Activated CD8-positive, alpha-beta memory T cell treated with anti-CD3 and anti-CD28 coated beads, Interleukin-2, amount 50 U/mL, for 1 hour (primary cell): ENCODE results near the gene PCGF2.

Experiments used
- DNase-seq: peaks from one replicate; pipeline ENCODE4 v3.0.0-alpha.2; 2020; ENCODE audit errors: extremely low read depth

PCGF2 gene

DNA sequence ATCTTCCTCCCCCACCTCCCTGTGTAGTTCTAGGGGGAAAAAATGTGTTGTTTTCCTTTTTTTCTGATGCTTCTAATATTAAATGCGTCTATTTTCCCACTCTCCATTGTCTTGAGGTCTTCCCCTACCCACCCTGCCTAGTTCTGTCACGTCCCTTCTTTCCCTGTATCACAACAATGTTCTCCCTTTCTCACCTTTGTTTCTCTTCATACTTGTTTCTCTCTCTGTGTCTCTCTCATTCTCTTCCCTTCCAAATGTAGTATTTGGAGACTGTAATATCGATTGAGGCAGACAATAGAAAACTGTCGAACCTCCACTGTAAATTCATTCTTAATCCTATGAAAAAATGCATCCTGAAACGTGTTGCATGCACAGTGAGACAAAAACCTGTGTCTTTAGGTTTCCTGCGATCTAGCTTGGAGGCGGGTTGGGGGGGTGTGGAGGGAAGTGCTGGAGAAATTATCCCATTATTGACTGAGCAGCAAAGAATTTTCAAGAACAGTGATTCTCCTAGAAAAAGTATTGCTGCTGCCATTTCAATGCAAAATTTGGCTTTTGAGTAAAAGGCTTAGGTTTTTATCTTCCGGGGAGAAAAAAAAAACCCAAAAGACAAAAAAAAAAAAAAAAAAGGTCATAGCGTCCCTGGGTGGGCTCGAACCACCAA is 3.1 kb upstream of the PCGF2 start:
- DNase-seq: no peak

DNA sequence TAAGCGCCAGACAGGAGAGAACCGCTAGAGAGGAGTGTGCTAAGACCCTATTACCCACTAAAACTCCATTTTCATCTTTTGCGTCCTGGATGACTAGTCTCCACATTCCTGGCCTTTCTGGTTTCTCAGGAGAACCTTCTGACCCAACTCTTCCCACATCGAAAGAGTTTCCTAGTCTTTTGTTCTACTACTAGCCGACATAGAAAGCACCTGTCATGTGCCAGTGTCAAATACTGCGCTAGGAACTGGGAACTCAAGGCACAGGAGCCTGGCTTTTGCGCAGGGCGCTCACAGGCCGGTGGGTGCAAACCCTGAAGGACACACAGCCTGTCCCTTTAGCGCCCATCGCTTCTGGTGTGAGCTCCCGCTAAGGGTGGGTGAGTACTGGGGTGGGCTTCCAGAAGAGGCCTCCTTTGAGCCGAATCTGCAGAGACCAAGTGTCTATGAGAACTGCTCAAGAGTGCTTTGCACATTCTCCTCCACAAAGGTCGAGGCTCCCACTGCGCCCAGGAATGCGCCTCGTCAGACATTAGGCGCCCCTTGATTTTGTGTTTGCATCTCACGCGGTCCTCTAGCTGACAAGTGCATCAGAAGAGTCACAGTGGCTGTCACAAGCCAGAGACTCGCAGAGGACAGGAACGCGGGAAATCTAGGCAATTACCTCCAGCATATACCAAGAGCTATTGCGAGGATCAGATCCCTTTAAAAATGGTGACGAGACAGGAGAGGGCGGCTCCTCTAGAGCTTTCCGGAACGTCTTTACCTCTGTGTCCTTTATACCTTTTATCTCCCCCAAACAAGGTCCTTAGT is 2.4 kb upstream of the PCGF2 start:
- DNase-seq: no peak

DNA sequence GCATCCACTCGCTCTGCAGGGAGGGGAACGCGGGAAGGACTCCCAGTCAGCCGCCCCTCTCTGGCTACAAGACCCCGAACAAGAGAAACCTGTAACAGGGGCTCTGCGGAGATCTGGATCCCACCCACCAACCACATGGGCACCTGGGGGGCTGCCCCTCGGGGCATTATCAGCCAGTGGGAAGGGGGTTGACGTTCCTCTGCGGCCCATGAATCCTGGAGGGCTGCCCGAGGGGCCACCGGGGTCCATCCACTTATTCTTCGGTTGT is 1.8 kb upstream of the PCGF2 start:
- no peak for DNase-seq

DNA sequence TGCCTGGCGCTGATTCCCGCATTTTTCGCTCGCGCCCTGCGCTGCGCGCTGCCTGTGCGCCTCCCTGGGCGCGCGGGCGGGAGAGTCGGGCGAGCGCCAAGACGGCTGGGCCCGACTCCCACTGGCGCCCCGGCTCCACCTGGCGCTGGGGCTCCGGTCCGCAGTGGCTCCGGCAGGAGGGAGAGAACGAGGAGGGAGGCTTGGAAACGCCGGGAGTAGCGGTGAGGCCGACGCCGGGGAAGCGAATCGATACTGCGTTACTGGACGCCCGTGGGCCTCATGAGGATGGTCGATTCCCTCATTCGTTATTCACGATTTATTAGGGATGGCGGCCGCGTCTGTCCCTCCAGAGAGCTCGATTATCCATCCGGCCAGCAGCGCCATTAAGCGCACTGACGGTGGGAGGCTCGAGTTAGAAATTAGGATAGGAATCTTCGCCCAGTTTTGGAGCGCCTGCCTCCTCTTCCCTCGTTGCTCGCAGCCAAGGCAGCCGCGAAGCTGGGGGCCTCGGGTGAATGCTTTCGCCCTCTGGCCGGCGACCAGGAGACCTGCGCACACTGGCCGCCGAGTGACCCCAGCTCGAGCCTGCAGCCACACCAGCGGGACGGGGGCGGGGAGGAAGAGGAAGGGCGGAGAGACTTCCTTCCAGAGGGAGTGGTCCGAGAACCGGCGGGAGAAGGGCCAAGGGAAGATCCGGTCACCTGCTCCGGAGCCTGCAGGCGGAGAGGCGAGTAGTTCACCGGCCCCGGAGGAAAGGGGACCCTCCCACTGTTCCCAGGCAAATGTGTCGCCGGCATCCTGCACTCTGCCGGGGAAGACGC is 1.3 kb upstream of the PCGF2 start:
- no peak for DNase-seq

DNA sequence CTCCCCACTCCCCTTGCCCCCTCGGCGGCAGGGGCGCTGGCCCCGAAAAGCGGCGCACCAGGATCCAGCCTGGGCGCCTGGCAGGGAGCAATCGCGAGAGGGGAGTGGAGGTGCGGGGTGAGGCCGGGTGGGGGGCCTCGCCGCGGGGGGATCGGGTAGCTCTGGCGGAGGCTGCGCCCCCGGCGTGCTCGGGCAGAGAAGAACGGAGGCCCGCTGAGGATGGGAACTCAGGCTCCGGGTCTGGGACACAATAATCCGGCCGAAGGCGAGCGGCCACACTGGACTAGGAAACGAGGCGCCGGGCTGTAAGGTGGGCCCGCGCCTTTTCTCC is 721 bp upstream of the PCGF2 start:
- no peak for DNase-seq

DNA sequence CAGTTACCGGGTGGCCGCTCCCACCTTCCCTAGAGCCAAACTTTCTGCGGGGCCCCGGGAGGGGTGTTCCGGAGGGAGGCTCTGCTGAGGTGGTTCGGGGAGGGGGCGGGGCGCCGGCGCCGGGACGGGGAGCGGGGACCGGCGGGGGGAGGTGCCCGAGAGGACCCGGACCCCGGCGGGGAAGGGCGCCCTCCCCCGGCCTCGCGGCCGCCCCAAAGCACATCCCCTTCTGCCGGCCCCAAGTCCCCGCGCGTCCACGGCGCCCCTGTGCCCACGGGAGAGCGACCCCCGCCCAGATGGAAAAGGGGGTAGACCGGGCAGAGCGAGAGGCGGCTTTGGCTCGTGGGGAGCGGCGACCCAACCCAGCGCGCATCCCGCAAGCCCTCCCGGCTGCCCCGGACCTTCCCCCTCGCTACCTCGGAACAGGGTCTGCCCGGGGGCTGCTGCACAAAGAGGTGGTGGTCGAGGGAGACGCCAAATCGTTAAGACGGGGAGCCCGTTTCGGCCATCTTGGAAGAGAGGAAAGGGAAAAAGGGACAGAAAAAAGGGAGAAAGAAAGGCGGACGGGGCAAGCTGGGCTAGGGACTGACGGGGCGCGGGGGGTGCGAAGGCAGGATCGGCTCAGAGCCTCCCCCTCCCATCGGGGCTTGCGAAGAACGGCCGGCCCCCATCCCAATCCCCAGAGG is 530 bp downstream of the PCGF2 start:
- no peak for DNase-seq

DNA sequence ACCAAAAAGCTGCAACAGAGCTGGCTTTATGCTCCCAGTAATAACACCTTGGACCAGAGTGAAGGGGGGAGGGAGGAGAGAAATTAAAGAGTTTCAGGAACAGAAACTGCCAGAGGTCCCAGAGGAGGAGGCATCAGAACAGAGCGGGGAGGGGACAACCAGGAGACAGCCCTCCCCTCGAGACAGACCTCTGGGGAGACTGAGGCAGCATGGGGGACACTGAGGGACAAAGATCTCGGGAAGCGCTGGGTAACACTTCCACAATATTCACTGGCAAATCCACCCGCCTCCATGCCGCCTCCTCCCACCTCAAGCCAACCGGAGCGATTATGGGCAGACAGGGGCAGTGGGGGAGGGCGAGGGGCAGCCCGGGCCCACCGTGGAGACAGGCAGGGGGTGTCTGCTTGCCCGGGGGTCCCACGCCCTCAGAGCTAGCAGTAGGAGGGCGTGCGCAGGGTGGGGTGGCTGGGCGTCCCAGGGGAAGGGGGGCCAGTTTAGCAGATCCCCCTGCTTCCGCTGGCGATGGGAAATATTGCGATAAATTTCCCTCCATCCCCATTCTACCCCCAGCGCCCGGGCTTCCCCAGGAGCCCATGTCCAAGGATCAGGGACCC is 1.2 kb downstream of the PCGF2 start:
- no peak for DNase-seq

DNA sequence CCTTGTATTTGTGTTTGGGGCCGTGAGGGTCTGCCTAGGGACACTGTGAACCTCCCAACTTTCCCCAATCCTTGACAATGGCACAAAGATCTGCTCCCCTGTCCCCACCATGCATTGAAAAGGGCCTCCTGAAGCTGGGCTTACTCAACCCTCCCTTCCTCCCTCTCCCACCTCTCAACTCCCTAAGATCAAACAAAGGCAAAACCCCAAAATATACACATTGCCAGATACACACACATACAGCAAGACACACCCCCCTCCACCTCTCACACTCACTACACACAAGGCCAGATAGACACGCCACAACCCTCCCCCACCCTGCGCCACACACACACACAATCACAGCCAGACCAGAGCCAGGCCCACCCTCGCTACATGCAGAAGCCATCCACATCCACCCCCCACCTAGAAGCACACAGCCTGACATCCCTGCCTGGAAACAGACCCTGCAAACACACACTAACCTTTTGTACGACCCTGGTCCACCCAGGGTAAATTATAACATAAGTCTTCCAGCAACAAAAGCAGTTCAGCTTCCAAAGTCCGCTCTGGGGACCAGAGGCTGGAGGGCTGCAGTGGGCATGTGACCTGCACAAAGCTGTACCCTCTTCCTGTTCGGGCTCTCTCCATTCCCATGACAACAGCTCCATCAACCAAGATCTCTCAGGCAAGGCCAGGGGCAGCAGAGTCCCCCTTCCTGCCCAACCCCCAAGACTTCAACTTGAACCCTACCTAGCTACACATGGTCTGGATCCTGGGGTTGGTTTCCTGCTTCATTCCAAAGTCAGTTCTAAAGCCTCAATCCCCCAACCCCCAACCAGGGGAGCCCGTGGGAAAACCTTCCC is 1.9 kb downstream of the PCGF2 start:
- DNase-seq: no peak

DNA sequence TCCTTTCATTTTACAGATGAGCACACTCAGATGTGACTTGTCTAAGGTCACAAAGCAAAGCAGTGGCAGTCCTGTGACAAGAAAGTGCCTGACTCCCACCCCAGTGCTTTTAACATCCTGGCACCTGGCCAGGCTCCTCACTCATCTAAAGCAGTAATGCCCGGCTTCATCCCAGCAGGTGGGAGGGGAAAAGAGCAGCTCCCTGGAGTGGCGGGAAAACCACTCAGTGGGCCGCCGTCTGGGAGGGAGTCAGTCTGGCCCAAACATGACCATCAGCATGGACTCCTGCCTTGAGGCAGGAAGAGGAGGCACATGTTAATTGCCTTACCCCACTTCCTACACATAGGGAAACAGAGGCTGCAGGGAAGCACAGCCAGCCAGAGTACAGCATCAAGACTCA is 2.6 kb downstream of the PCGF2 start:
- no peak for DNase-seq

DNA sequence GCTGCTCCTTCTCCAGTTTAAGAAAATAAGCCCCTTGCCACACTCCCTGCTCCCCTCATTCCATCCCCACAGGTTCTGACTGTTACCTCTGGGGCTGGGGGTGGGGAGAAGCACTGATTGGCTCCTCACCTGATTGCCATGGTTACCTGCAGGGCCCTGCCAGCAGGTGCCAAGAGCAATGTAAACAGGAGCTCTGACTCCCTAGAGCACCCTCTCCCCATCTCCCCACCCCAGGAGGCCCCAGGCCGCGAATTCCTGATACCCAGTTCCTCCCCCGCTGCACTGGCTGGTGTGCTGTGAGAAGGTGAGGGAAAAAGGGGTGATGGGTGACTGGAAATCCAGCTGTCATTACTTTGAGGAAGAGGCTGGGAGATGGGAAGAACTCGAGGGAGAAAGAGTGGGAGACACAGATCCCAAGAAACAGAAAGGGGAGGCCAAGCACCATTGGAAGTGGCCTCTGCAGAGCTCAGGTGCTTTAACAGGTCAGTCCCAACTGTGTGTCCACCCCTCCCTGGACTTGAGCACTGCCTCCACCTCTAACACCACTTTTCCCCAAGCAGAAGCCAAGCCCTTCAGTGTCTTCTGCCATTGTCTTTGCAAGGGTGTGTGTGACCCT is 4.5 kb downstream of the PCGF2 start:
- DNase-seq: no peak

DNA sequence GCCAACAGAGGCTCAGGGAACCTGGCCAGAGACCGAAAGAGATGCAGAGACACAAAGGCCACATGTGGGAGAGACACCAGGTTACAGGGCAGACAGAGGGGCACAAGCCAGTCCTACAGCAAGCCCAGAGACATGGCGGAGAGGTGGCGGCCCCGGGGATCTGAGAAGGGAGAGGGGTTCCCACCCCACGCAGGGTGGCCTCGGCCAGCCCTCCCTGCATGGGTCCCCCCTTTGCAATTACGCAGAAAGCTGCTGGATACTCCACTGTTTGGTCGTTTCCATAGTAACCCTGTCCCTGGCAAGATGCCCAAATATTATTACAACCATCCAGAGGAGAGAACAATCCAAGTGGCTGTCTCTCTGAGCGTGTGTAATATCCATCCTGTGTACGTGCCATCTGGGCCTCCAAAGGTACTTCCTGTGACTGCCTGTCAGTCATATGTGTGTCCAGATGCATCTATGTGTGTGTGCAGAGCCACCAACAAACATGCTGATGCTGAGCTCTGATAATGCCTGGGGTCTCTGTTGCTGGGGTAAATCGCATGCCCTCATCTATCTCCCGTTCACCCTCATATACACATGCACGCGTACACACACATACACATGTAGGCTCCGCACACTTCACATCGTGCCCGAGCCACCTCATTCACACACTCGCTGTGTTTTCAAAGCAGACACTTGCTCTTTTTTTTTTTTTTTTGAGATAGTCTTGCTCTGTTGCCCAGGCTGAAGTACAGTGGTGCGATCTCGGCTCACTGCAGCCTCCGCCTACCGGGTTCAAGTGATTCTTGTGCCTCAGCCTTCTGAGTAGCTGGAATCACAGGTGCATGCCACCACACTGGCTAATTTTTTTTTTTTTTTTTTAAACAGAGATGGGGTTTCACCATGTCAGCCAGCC is 5.5 kb downstream of the PCGF2 start:
- no peak for DNase-seq

DNA sequence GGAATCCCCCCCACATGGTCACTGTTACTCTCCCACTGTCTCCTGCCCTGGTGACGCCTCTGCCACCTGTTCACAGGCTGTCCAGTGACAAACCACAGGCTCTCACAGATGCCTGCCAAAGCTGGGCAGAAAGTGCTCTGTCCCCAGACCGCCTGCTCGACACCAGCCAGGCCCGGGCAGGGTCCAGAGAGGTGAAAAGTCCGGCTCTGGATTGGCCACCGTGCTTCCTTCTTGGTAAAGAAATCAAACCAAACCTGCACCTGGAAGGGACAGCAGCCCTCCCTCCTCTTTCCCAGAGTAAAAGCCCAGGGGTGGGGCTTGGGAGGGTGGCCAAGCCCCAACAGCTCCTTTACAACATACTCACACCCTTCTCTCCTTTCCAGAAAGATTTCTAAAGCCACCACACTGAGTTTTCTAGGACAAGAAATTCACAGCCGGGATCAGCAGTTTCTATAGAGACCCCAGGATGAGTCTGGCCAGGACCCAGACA is 6.2 kb downstream of the PCGF2 start:
- no peak for DNase-seq

DNA sequence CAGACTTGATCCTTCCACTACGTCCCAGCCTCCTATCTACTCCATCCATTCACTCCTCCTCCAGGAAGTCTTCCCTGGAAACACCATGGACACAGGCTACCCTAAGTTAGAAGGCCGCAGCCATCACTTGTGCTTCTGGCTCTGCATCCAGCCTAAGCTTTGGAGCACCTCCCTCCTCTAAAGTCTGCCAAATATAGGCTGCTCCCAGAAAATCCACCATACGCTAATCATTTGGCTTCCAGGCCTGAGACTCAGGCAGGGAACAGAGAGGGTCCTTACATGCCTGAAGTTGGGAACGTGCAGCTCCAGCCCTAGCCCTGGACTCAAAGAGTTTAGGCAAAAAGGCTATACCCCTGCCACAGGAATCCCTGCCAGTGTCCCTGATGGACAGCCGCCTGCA is 6.7 kb downstream of the PCGF2 start:
- no peak for DNase-seq

DNA sequence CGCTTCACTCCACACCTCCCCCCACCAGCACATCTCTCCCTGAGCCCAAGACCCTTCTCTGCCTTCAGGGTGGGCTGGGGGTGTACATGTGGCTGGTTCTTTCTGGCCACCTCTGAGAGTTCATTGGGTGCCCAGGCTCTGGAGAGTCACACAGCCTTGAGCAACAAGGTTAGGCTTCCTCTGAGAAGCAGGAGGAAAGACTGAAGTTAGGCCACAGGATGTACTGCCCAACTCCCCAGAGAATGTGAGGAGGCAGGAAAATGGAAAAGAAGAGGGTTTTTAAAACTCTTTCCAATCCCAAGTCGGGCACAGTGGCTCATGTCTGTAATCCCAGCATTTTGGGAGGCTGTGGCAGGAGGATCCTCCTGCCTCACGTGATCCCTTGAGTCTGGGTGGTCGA is 7.3 kb downstream of the PCGF2 start:
- no peak for DNase-seq

DNA sequence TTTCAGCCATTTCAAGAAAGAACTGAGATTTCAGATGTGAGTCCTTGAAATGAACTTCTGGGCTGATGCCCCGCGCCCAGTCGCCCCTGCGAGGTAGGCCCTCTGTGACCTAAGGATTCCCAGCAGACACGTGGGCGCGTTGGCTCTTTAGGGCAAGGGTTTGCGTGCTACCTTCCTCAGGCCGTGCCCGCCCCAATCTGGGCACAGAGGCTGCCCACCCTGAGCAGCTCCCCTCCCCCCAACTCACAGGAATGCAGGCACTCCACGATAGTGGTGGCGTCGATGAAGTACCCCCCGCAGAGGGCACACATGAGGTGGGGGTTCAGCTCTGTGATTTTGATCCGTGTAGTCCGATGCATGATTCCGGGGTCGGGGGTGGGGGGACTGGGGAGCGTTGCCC is 8.1 kb downstream of the PCGF2 start:
- no peak for DNase-seq

DNA sequence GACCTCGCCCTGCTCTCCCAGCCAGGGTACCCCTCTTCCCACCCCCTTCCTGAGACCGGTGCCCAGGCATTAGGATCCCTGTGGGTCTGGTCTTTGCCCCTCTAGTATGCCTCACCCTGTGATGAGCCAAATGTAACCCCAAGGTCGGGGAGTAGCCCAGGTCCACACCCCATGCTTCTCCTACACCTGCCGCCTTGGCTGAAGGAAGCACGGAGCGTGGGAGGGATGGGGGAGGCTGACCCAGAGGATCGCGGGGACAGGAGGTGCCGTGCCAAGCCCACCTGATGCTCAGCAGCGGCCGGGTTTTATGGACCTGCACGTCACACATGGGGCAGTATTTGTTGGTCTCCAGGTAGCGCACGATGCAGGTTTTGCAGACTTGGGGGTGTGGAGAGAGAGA is 8.8 kb downstream of the PCGF2 start:
- DNase-seq: no peak

DNA sequence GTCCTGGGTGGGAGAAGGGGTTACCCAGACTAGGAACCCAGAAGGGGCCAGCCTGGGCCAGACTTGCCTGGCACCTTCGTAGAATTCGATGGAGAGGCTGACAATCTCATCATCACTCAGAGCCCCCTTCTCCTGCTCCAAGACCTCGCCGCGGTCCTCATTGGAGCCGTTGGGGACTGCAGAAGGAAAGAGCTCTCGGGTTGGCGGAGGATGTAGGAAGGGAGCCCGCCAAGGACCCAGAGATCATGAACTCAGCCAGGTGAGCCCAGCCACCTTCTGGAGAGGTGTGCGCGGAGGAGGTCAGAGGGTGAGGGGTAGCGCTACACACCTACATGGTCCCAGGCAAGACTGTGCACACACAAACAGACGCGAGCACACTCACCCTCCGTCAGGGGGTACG is 9.4 kb downstream of the PCGF2 start:
- no peak for DNase-seq

DNA sequence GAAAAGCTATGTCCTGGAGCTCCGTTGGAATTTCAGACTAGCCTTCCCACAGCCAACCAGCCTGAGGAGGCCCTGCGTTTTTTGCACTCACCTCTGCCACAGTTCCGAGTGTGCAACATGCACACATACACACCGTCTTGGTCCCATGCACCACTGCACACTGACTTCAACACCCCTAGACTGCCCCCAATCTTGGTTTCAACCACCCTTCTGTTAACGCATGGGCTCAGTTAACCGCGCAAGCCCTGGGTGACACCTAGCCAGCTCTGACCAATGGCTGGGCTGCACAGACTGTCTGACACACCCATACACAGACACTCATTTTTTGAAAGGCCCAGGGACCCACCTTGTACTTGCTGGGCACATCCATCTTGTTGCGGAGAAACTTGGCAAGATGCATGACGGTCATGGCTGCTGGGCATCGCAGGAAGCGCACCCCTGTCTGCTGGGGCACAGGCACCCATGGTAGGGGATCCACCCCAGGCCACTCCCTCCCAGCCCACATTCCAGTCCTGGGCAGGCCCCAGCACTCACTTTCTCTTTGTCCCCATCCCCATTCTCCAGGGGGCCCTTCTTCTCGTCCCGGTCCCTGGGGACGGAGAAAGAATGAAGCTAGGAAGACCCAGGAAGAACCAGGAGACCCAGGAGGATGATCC is 10.0 kb downstream of the PCGF2 start:
- no peak for DNase-seq
